UCSD-AML1 (cell line): Measurements from ENCODE around the gene EIF4B.
A peak's percentile ranks its signal among the peaks of the same experiment; 100 is the strongest.
"Not testable (repeated sequence)": the region's sequence is repeated elsewhere in the genome, so short reads cannot be mapped to it uniquely, and the experiment has no call there.

Experiments
- DNase-seq: peaks from one replicate; lab custom pipeline; 2025; ENCODE audit not compliant: unreplicated experiment; lab: John Stamatoyannopoulos, UW

The EIF4B gene

DNA sequence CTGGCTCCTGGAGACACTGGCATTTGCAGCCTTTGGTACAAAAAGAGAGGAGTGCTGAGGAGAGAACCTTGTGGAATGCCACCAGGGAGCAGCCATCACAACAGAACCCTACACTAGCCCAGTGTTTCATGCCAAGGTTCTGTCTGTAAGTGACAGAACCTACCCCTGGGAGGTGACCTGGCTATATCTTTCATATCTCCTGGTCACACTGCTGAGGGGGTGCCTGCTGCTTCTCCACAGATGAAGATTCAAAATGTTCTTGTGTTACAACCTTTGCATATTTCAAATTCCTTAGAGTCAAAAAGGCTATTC is 12.7 kb upstream of the EIF4B start:
- no peak for DNase-seq

DNA sequence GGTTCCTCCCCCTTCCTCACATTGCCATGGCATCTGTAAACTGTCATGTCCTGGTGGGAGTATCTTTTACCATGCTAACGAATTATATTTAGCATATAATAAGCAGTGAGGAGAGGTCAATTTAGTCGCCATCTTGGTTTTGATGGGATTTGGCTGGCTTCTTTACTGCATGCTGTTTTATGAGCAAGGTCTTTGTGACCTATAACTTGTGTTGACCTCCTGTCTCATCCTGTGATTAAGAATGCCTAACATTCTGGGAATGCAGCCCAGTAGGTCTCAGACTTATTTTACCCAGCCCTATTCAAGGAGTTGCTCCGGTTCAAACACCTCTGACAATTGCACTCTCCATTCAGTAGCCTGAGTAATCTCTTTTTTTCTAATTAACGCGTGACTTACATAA is 2.1 kb upstream of the EIF4B start:
- no peak for DNase-seq

DNA sequence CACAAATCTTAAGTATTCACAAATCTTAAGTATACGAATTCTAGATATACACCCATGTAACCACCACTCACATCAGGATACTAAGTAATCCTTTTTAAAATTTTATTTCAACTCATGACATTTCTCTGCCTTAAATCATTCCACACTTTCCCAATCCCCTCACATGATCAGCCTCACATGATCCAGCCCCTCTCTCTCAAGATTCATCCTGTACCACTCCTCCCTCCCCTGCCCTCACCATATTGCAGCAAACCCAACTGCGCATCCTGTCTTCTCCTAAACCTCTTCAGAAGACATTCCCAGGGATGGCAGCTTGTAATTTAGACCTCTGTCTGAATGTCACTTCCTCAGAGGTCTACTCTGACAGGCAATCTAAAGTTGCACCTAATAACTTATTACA is 1.7 kb upstream of the EIF4B start:
- DNase-seq: no peak

DNA sequence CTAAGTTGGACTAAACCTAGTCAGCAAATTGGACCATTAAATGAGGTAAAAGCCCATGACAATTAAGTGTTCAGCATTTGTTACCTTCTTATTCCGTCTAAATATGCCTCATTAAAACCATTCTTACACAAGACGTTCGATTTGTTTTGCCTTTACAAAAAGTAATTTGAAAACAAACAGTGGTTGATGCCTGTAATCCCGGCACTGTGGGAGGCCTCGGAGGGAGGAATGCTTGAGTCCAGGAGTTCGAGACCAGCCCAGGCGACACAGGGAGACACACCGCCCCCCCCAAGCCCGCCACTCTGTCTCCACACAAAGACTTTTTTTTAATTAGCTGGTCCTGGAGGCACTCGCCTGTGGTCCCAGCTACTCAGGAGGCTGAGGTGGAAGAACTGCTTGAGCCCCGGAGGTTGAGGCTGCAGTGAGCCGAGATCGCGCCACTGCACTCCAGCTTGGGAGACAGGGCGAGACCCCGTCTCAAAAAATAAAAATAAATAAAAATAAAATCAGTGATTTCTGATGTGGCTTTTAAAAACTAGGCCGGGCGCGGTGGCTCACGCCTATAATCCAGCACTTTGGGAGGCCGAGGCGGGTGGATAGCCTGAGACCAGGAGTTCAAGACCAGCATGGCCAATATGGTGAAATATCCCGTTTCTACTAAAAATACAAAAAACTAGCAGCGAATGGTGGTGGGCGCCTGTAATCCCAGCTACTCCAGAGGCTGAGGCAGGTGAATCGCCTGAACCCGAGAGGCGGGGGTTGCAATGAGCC is 856 bp upstream of the EIF4B start:
- DNase-seq: no peak

GRCh38 chr12:53006810-53007309 is 604 bp downstream of the EIF4B start:
- DNase-seq: peak; percentile 81

DNA sequence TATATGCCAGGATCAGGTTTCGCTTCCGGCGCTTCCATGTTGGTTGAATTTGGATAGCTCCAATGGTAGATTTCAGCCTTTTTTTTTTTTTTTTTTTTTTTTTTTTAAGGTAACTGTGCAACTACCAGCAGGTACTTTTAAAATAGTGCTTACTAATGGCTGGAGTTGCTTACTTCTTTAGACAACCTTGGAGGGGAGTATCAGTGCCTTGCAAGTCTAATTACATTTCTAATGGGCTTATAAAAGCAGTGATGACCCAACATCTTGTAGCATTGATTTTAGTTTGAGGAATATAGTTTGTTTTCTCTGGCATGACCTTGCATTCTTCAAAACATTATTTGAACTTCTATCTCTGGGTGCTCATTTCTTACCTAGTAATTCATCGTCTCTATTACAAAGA is 1.1 kb downstream of the EIF4B start:
- no peak for DNase-seq

- DNase-seq: not testable (repeated sequence)
Observed at GRCh38 chr12:53008760-53009159, 2.5 kb downstream of the EIF4B start.

- no peak for DNase-seq
Observed at GRCh38 chr12:53010955-53011354, 4.7 kb downstream of the EIF4B start.

GRCh38 chr12:53011889-53012288 is 5.6 kb downstream of the EIF4B start:
- no peak for DNase-seq

DNA sequence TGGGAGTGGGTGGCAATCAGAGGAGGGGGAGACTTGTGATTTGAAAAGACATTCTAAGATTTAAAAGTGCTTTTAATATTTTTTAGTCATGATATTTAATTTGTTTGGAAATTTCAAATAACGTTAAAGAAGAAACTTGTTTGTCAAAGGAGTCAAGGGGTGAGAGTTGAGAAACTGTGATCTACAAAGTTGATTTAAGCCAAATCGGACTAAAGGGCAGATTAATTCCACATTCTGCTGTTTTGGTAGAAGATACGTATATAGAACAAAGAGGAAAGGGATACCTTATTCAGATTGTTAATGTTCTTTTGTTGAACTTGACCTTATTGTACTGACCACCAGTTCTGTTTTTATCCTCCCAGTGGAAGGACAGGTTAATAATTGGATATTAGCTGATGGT is 6.7 kb downstream of the EIF4B start:
- DNase-seq: no peak

GRCh38 chr12:53014709-53015108 is 8.5 kb downstream of the EIF4B start:
- DNase-seq: no peak

DNA sequence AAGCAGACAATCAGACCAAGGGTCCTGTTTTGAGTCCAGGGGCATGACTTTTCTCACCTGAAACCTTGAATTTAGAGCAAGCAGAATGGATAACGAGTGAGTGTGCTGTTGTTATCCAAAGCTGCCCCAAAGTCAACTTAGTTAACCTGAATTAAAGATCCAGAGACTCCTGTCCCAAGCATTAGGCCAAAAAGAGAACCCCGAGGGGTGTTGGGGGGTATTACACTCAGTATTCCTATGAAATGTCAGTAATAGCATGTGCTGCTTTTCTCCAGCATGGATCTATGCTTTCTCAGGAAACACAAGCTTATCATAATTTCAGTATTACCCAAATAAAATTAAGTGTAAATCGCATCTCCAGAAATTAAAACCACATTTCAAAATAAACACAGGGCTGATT is 19.0 kb downstream of the EIF4B start:
- no peak for DNase-seq

DNA sequence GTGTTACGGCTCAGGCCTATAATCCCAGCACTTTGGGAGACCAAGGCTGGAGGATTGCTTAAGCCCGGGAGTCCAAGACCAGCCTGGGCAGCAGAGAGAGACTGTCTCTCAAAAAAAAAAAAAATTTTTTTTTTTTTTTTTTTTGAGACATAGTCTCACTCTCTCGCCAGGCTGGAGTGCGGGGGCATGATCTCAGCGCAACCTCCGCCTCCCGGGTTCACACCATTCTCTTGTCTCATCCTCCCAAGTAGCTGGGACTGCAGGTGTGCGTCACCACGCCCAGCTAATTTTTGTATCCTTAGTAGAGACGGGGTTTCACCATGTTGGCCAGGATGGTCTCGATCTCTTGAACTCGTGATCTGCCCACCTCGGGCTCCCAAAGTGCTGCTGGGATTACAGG is 20.8 kb downstream of the EIF4B start:
- not testable (repeated sequence) for DNase-seq

GRCh38 chr12:53031616-53032015 is 25.4 kb downstream of the EIF4B start:
- DNase-seq: no peak

DNA sequence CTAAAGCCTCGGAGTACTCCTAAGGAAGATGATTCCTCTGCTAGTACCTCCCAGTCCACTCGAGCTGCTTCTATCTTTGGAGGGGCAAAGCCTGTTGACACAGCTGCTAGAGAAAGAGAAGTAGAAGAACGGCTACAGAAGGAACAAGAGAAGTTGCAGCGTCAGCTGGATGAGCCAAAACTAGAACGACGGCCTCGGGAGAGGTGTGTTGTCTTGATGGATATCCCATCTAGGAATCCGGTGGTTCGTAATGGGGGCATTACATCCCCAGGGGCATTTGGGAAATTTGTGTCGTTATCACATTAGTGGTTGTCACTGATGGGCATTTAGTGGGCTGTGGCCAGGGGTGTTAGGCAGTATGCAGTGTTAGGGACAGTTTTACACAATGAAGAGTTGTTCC is 27.6 kb downstream of the EIF4B start:
- not testable (repeated sequence) for DNase-seq

DNA sequence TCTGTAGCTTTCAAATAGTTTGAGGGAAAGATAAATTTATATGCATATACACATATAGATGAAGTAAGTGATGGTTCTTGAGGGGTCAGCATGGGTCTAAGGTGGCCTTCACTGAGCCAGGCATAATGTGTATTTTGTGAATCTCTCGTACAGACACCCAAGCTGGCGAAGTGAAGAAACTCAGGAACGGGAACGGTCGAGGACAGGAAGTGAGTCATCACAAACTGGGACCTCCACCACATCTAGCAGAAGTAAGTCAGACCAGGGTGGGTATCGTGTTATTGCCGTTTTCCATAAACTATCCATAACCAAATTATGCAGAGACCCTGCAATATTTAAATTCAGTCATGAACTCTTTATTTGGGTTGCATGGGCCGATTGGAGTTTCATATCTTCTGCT is 28.2 kb downstream of the EIF4B start:
- no peak for DNase-seq

- DNase-seq: no peak
Observed at GRCh38 chr12:53036802-53037201, 30.5 kb downstream of the EIF4B start.

DNA sequence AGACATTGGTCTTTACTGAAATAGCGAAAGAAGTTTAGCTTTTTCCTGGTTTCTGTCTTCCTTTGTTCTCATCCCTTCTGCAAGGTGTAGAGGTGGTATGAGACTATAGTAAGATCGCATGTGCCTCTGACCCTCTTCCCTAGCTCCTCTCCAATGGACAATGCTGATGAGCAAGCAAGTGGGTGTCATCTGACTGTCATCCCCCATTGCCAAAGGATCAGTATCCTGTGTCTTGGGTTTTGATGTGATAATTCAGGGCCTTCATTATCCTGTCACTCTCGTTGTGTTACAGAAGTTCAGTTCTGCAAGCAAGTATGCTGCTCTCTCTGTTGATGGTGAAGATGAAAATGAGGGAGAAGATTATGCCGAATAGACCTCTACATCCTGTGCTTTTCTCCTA is 33.6 kb downstream of the EIF4B start:
- DNase-seq: no peak

DNA sequence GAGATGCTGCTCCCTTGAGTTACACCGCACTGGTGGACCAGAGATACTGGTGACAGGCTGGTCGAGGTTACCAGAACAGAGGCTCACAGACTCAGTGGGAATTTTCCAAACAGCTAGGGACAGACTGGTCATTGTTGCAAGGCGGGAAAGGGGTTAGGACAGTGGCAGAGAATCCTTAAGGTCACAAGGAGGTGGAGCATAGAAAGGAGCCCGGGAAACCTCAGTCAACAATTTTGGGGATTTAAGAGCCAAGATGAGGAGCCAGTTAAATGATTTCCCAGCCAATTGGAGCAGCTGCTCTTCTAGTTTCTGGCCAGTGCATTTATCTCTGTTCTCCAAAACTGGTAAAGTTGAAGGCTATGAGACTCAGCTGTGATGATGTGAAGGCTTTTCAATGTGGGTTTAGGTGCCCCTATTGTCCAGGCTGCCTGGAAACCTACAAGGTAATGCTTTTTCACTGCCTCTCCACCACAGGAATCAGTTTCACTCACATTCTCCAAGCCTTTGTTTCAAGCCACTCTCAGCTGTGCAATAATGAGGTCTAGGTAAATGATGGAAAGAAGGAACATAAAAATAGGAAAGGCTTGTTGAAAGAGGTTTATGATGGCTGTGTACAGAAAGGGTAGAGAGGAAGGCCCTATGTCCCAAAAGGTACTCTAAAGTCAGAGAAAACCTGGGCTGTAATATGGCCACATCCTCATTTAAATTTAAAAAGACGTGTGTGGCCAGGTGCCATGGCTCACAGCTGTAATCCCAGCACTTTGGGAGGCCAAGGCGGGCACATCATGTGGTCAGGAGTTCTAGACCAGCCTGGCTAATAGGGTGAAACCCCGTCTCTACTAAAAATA is 36.6 kb downstream of the EIF4B start:
- no peak for DNase-seq

- DNase-seq: no peak
Observed at GRCh38 chr12:53044052-53044581, 37.9 kb downstream of the EIF4B start.

DNA sequence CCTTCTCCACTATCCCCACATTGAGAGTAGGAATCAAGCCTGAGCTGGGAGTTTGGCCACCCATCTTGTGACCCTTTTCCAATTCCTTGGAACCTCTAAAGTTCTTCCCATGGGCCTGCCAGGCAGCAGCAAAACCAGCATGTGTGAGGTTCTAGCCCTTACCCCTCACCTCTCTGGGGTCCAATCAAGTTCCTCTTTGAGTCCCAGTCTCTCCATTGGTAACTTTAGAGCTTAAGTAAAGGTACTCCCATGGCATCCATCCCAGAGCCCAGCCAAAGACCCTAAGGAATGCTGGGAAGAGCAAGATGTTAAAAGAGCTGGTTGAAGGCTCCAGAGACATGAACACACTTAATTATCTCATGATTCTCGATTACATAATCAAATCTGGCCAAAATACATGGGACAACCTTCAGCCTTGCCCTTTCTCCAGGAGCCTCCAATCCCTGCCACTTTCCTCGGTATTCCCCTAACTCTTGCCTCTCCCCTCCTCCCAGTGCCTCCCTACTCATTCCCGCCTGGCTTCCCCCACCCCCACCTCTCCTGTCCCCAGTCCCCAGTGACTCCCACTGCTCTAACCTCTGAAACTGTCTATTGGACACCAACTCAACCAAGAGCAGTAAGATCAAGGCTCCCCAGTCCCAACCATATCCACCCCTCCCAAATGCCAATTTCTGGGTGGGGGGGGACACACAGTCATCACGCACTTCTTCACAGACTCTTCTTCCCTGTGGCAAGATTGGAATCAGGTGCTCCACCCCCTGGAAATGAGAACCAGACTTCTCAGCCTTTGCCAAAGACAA is 38.8 kb downstream of the EIF4B start:
- DNase-seq: no peak
